Measurements from ENCODE around the gene KCTD15. TPM values are rescaled to one million over a fixed set of nuclear protein-coding genes. Genes with fewer than 3 reads are reported as not detected.

The KCTD15 gene
- total RNA-seq, 1 donor from 2014 or later: 11.0 TPM

Other genes starting within 250 kb of the KCTD15 start
- gene CHST8, start 174.9 kb upstream of the KCTD15 start, total RNA-seq: not detected